Fibroblast of upper back skin (primary cell): ENCODE measurements around the gene RPTOR.

Source experiments
- DNase-seq: peaks from one replicate; pipeline ENCODE4 v3.0.0-alpha.2; 2013

The RPTOR gene

GRCh38 chr17:80992948-80993624, 448.4 kb downstream of the RPTOR start:
- no peak for DNase-seq

- no peak for DNase-seq
Measured at GRCh38 chr17:80995131-80995530, 450.5 kb downstream of the RPTOR start.

- DNase-seq = no peak
Measured at GRCh38 chr17:80996422-80997305, 452.0 kb downstream of the RPTOR start.

- no peak for DNase-seq
Measured at GRCh38 chr17:80997424-80998117, 452.9 kb downstream of the RPTOR start.

GRCh38 chr17:80998118-80998747, 453.6 kb downstream of the RPTOR start:
- no peak for DNase-seq

- no peak for DNase-seq
Measured at GRCh38 chr17:80998748-80999535, 454.3 kb downstream of the RPTOR start.

- no peak for DNase-seq
Measured at GRCh38 chr17:80999536-81000333, 455.1 kb downstream of the RPTOR start.

GRCh38 chr17:81000334-81000630, 455.6 kb downstream of the RPTOR start:
- DNase-seq = no peak

- no peak for DNase-seq
Measured at GRCh38 chr17:81000631-81001357, 456.2 kb downstream of the RPTOR start.

- no peak for DNase-seq
Measured at GRCh38 chr17:81002013-81002384, 457.4 kb downstream of the RPTOR start.

GRCh38 chr17:81002409-81003361, 458.0 kb downstream of the RPTOR start:
- DNase-seq = peak; percentile 57

GRCh38 chr17:81003711-81004475, 459.3 kb downstream of the RPTOR start:
- DNase-seq = no peak

GRCh38 chr17:81006891-81007290, 462.3 kb downstream of the RPTOR start:
- DNase-seq = no peak

GRCh38 chr17:81008140-81008539, 463.5 kb downstream of the RPTOR start:
- no peak for DNase-seq

GRCh38 chr17:81009136-81009535, 464.5 kb downstream of the RPTOR start:
- no peak for DNase-seq

GRCh38 chr17:81010935-81011334, 466.3 kb downstream of the RPTOR start:
- no peak for DNase-seq

GRCh38 chr17:81011951-81012350, 467.3 kb downstream of the RPTOR start:
- DNase-seq = no peak

- no peak for DNase-seq
Measured at GRCh38 chr17:81012574-81013447, 468.2 kb downstream of the RPTOR start.
